NK-92 (cell line): Measurements from ENCODE around the gene RPS6KA4.

Source experiments
- DNase-seq: peaks from one replicate; lab custom pipeline; 2025; ENCODE audit not compliant: unreplicated experiment; lab: John Stamatoyannopoulos, UW

RPS6KA4 gene

GRCh38 chr11:64324692-64325469 lies 34.1 kb upstream of the RPS6KA4 start:
- no peak for DNase-seq

DNA sequence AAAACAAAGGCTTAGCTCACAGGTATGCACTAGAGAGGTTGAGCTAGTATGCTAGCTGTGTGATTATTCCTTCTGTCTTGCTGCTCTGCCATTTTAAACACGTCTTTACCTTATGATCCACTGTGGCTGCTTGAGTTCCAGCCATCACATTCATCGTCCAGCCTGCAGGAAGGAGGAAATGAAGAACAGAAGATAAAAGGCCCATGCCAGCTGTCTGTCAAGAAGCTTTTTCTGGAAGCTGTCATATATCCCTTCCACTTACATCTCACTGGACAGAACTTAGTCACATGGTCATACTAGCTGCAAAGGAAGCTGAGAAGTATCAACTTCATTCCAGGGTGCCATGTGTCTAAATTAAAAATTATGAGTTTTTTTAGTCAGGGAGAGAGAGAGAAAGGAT lies 31.6 kb upstream of the RPS6KA4 start:
- no peak for DNase-seq

DNA sequence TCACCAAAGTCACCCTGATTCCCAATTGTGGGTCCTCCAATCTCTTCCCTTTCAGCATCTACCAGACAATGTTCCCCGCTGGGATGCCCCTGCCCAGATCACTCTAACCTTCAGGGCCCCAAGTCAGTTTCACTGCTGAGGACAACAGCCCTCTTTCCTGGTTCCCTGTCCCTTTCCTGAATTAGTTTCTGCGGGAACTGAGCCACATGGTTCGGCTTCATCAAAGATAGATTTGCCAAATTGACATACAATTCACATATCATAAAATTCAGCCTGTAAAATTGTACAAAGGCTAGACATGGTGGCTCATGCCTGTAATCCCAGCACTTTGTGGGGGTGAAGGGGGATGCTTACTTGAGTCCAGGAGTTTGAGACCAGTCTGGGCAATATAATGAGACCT lies 31.0 kb upstream of the RPS6KA4 start:
- no peak for DNase-seq

GRCh38 chr11:64330888-64331287 lies 28.1 kb upstream of the RPS6KA4 start:
- DNase-seq, result no peak

- DNase-seq, result no peak
Measured at GRCh38 chr11:64331569-64332371, 27.2 kb upstream of the RPS6KA4 start.

GRCh38 chr11:64333556-64333955 lies 25.4 kb upstream of the RPS6KA4 start:
- DNase-seq, result no peak

DNA sequence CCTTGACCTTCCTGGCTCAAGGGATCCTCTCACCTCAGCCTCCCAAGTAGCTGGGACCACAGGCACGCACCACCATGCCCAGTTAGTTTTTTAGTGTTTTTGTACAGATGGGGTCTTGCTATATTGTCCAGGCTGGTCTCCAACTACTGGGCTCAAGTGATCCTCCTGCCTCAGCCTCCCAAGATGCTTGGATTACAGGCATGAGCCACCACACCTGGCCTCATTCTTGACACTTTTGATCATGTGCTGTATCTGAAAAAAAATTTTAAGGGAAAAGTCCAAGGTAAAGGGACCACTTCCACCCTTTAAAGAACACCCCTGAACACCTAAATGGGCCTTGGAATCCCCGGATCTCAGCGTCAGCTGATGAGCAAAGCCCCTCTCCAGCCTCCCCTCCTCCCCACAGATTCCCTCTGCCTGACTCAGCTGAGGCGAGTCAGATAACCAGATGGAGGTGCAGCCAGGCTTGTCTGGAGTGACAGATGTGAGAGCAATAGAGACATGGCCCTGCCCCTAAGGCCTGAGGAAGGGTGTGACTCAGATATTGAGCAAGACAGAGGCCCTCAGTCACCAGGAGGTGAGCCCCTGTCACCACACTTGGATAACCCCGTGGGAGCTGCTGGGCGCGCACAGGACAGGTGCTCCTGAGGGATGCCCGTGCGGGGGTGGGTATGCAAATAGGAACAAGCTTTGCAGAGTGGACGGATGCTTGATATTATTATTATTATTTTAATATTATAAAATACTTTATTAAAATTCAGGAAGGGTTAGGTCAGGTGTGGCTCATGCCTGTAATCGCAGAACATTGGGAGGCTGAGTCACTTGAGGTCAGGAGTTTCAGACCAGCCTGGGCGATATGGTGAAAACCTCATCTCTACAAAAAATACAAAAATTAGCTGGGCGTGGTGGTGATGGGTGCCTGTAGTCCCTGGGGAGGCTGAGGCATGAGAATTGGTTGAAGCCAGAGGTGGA lies 23.9 kb upstream of the RPS6KA4 start:
- no peak for DNase-seq

GRCh38 chr11:64337538-64338249 lies 21.3 kb upstream of the RPS6KA4 start:
- DNase-seq, result no peak

- DNase-seq, result no peak
Measured at GRCh38 chr11:64338716-64339115, 20.2 kb upstream of the RPS6KA4 start.

DNA sequence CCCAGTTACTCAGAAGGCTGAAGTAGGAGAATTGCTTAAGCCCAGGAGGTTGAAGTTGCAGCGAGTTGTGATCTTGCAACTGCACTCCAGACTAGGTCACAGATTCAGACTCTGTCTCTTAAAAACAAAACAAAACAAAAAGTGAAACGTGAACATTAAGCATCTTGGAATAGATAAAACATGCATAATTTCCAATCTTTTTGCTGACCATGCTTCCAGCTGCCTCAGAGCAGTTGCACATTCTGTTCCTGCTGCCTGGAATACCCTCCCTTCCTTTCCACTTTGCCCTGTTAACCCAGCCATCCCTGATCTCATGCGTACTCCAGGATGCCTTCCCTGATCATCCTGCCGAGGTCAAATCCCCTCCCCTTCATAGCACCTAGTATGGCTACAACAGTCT lies 19.7 kb upstream of the RPS6KA4 start:
- DNase-seq, result no peak

GRCh38 chr11:64339754-64340408 lies 19.1 kb upstream of the RPS6KA4 start, which contains the start of gene CCDC88B:
CCDC88B (plus strand) TSS chr11:64340204; CDS start chr11:64340267, 63 bp downstream.
- peak; percentile 36 for DNase-seq

DNA sequence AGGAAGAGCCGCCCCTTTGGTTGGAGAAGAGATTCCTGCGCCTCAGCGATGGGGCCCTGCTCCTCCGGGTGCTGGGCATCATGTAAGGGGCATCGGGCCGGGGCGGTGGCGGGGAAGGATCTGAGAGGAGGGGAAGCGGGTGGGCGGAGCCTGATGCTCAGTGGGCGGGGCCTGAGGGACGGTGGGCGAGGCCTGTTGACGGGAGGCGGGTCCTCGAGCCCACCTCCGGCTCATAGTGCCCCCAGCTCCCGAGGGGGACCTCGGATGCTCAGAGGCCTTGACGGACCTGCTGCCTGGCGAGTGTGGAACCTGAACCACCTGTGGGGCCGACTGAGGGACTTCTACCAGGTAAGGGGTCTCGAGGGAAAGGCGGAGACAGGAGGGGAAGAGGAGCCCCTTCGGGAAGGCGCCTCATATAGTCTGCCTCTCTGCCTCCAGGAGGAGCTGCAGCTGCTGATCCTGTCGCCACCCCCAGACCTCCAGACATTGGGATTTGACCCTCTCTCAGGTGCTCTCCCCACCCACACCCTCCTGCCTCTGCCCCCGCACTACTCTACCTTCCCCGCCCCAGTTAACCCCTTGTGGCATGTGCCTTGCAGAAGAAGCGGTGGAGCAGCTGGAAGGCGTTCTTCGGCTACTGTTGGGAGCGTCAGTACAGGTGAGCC lies 18.2 kb upstream of the RPS6KA4 start:
- no peak for DNase-seq

GRCh38 chr11:64341429-64341828 lies 17.5 kb upstream of the RPS6KA4 start:
- DNase-seq, result no peak

DNA sequence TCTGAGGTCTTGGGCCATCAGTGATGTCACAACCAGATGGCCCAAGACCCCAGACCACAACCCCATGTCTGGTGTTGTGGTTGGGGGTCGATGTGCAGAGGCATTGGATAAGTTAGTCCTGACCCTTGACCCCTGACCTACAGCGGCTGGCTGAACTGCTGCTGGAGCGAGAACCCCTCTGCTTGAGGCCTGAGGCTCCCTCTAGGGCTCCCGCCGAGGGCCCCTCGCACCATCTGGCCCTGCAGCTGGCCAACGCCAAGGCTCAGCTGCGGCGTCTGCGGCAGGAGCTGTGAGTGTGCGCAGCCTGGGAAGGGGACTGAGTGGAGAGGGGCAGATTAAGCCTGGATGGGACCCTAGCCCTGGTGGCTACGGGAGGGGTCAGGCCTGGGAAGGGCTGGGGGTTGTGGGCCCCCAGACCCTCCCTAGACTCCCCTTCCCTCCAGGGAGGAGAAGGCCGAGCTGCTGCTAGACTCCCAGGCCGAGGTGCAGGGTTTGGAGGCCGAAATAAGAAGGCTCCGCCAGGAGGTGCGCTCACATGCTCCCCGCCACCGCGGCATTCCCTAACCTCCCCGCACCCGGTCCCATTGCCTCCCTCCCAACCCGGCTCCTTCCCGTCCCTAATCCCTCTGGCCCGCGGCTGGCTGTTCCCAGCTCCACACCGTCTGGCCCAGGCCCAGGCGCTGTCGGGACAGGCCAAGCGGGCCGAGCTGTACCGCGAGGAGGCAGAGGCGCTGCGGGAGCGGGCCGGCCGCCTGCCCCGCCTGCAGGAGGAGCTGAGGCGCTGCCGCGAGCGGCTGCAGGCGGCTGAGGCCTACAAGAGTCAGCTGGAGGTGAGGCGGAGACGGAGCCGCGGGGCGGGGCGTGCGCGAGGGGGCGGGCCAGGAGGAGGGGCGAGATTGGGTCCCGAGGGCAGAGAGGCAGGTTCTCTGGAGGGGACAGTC lies 16.8 kb upstream of the RPS6KA4 start:
- DNase-seq, result peak; percentile 29

DNA sequence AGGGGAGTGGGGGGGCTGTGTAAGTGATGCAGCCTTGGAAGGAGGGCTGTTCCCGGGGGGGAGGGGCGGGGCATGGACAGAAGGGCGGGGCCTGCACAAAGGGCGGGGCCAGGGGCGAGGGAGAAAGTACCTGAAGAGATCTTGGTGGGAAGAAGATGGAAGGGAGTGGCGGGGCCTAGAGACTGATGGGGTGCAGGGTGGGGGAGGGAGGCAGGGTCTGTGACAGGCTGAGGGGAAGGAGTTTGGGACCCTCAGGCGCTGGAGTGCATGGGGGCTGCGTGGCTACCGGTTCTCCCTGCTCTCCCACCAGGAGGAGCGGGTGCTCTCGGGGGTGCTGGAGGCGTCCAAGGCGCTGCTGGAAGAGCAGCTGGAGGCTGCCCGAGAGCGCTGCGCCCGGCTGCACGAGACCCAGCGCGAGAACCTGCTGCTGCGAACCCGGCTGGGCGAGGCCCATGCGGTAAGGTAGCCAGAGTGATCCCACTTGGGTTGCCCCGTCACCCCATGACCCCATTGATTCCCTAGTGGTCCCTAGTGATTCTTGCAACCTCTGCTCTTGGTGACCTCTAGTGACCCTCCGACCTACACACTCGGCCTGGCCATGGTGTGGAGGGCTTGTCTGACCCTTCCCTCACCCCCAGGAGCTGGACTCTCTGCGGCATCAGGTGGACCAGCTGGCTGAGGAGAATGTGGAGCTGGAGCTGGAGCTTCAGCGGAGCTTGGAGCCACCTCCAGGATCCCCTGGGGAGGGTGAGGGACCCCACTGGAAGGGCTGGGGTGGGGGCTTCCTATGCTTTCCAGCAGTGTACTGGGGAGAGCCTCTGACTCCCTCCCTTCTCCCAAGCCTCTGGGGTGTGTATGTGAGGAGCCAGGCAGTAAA lies 15.9 kb upstream of the RPS6KA4 start:
- DNase-seq, result no peak

DNA sequence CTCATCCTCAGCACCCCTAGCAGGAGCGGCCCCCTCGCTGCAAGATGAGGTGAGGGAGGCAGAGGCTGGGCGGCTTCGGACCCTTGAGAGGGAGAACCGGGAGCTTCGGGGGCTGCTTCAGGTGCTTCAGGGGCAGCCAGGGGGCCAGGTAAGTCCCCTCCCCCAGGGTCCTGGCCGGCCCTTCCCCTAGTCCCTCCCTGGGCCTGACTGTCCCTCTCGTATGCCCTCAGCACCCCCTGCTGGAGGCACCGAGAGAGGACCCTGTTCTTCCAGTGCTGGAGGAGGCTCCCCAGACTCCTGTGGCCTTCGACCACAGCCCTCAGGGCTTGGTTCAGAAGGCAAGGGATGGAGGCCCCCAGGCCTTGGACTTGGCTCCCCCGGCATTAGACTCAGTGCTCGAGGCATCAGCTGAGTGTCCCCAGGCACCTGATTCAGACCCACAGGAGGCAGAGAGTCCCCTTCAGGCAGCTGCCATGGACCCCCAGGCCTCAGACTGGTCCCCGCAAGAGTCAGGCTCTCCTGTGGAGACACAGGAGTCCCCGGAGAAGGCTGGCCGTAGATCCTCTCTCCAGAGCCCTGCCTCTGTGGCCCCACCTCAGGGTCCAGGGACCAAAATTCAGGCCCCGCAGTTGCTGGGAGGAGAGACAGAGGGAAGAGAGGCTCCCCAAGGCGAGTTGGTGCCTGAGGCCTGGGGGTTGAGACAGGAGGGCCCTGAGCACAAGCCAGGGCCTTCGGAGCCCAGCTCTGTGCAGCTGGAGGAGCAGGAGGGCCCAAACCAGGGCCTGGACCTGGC lies 15.0 kb upstream of the RPS6KA4 start:
- no peak for DNase-seq

GRCh38 chr11:64344787-64345186 lies 14.2 kb upstream of the RPS6KA4 start:
- no peak for DNase-seq
